LNCaP clone FGC (cell line): ENCODE data around the gene RNF224.

Source experiments
- DNase-seq: peaks from one replicate; pipeline ENCODE4 v3.0.0-alpha.2; 2011; ENCODE audit warnings: low read depth
- H3K4me3 ChIP-seq: 2 replicates; pipeline ENCODE4 v1.5.1; 2011; ENCODE audit warnings: mild to moderate bottlenecking, low read depth, low read length, control low read depth
- TF ChIP-seq, protein P1 (sequence below): IDR thresholded peaks from 2 replicates; pipeline ENCODE4 v1.5.1; 2012; ENCODE audit warnings: mild to moderate bottlenecking; ENCODE audit not compliant: control insufficient read depth, insufficient read depth; ENCODE audit errors: extremely low read depth

RNF224 gene

DNA sequence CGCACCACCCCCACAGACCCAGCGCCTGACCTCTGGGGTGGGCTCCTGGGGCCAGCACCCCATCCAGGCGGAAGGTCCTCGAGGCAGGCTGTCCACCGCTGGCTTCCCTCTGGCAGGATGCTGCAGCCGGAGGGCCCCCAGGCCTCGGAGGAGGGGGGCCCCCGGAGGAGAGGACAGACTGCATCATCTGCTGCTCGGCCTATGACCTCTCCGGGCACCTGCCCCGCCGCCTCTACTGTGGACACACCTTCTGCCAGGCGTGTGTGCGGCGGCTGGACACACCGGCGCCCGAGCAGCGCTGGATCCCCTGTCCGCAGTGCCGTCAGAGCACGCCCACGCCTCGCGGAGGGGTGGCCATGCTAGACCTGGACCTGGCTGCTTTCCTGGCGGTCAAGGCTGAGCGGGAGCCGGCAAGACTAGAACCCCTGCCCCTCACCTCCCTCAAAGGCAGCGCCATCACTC, 1.2 kb downstream of the RNF224 start:
- DNase-seq: no peak

DNA sequence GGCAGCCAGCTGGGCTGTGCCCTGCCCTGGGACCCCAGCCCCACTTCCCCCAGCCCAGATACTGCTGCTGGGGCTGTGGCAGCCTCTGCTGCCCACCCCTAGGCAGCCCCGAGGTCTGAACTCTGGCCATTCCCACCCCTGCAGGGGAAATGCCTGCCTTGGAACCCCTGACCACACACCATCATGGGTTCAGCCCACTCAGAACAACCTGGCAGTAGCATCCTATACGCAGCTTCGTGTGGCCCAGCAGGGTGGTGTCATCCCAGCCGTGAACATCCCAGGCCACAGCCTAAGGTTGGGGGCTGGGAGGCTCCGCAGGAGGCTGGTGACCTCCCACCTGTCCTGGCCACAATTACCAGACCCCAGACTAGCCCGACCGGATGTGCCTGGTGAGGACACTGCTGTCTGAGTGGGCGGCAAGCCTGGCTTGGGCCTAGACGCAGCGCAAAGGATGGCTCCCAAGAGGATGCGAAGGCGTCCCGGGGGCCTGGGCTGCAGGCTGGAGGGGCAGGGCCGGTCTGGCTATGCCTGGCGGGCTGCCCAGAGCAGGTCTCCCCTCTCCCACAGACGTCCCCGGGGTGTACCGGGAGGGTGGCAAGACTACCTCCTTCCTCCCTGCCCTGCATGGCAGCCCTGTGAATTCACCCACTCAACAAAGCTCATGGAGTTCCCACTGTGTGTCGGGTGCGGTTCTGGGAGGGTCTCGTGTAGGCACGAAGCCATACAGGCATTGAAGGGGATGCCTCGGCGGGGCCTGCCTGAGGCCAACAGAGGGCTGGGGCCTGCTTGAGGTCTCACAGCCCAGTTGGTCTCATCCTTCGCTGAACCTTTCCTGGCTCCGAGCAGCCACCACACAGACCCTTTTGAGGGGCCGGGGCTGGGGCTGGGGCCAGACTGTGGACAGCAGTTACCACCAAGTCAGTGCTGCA, 1.9 kb downstream of the RNF224 start:
- DNase-seq: no peak
- TF ChIP-seq, protein P1, sequence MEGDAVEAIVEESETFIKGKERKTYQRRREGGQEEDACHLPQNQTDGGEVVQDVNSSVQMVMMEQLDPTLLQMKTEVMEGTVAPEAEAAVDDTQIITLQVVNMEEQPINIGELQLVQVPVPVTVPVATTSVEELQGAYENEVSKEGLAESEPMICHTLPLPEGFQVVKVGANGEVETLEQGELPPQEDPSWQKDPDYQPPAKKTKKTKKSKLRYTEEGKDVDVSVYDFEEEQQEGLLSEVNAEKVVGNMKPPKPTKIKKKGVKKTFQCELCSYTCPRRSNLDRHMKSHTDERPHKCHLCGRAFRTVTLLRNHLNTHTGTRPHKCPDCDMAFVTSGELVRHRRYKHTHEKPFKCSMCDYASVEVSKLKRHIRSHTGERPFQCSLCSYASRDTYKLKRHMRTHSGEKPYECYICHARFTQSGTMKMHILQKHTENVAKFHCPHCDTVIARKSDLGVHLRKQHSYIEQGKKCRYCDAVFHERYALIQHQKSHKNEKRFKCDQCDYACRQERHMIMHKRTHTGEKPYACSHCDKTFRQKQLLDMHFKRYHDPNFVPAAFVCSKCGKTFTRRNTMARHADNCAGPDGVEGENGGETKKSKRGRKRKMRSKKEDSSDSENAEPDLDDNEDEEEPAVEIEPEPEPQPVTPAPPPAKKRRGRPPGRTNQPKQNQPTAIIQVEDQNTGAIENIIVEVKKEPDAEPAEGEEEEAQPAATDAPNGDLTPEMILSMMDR: no peak
- H3K4me3 ChIP-seq: no peak overlapping the region

More for the DNA sequence above, 1.2 kb downstream of the RNF224 start:
- TF ChIP-seq, protein P1: no peak
- no peak overlapping the region for H3K4me3 ChIP-seq

DNA sequence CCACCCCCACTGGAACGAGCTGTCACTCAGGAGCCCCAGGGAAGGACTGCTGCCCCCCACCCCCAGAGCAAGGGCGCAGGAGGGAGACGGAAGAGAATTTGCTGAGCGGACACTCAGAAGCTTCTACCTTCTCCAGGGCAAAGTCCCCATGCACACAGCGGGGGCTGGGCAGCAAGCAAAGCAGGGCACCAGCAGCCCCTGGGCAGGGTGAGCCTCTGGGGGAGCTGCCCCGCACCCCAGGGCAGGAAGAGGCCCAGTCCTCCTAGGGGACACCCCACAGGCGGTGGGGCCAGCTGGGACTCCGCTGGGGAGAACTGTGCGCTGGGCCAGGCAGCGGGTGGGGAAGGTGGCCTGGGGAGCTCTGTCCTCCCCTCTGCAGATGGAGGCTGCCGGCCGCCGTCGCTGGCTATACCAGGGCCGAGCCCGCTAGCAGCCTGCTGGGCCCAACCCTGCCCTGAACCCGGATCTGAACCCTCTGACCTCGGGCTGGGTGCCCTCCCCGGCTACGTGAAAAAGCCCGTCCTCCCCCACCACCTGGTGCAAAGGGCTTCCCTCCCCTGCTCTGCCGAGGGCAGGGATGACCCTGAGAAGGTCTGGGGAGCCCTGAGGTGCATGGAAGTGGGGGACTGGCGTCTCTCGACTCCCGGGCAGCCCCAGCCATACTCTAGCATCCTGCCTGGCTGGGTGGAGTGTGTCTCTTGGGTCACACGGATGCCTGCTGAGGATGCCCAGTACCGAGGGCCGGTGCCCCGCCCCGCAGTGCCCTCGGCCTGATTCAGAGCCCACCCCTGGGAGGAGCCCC, 2.8 kb downstream of the RNF224 start:
- H3K4me3 ChIP-seq: no peak overlapping the region
- TF ChIP-seq, protein P1: no peak
- no peak for DNase-seq

DNA sequence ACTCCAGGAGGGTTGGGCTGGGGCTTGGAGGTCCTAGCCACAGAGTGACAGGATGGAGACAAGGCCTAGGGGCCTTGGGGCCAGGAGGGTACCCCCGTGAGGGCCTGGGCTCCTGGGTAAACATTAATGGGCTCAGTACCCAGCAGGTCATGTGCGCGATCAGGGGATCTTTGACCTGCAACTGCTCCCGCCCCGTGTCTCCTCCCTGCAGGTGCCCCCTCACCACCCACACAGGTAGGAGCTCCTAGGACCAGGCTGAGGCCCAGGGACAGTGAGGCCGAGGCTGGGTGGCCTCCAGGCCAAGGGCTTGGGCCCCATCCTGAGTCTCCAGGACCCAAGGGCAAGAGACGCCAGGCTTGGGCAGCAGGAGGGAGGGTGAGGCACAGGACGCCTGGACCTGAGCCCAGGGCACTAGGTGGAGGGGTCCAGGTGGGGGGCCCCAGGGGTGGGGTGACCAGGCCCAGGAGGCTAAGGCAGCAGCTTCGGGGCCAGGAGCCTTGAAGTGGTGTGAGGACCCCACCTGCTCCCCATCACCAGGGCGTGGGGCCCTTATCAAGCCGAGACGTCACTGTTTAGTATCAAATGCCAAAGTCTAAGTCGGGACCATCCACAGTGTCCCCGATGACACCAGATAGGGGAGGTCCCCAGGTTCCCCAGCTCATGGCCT, 3.5 kb downstream of the RNF224 start, which contains the start of gene SLC34A3:
Gene SLC34A3, plus strand, starts transcription at position 197 of the 667 bp plus-strand sequence. CDS start 802 bp downstream, outside the sequence.
- TF ChIP-seq, protein P1: no peak
- H3K4me3 ChIP-seq: peak within 1 kb of the TSS; percentile 50
- no peak for DNase-seq

DNA sequence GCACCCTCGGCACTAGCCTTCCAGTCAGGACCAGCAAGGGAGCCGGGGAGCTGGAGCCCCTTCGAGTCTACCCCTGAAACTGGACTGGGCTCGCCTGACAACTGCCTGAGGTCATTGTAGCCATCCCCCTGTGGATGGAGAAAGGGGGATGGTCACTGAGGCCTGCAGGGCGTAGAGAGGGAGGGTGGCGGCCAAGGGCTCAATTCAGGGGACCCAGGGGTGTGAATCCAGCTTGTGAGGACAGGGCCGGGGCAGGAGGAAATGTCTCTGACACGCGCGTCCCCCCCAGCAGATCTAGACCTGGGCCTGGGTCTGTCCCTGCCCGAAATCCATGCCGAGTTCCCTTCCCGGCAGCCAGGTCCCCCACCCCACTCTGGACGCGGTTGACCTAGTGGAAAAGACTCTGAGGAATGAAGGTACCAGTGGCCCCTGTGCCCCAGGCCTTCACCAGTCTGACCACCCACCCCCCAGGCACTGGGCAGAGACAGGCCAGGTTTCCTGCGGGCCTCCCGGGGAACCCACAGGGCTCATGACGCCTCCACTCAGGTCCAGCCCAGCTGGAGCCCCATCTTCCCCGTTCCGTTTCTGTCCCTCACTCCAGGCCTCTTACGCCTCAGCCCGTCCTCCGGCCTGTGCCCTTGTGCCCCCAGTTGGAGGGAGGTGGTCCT, 4.2 kb downstream of the RNF224 start:
- peak overlapping the region; percentile 50 for H3K4me3 ChIP-seq
- no peak for DNase-seq
- TF ChIP-seq, protein P1: no peak

DNA sequence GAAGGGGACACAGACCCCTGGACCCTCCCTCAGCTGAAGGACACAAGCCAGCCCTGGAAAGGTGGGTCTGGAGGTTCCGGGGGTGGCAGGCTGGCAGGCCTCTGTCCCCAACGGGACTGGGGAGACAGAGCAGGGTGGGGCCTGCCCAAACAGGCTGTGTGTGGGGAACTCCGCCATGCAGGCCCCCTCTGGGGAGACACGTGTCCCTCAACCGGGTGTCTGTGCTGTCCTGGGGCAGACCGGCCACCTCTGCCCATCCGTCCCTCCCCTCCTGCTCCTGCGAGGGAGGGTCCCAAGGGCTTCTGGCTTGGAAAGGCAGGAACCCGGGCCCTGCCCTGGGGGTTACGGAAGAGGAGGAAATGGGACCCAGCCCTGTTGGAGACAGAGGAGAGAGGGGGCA, 4.8 kb downstream of the RNF224 start:
- no peak for DNase-seq
- TF ChIP-seq, protein P1: no peak

More for the DNA sequence above, 4.8 kb downstream of the RNF224 start:
- peak overlapping the region; percentile 50 for H3K4me3 ChIP-seq
